ENCODE results near the gene RAG2. TPM values are rescaled to one million over a fixed set of nuclear protein-coding genes. Genes with fewer than 3 reads are reported as not detected.

RAG2 gene
- total and polyA plus RNA-seq, 9 donors = 0.09 to 0.53 (median 0.27) TPM; not detected in 3

GRCh38 chr11:36622431-36623136 is 24.5 kb upstream of the RAG2 start:
- H3K36me3 ChIP-seq (ENCODE audit: control insufficient read depth, insufficient read depth, low read length) = peaks cover 2% of the 10 kb centered on the region
- peak; percentile 43 for DNase-seq
- no CpG with 5 or more reads among the region's 3 CpGs for WGBS (ENCODE audit: insufficient coverage)
- no peak overlapping the region for H3K4me3 ChIP-seq (ENCODE audit: low read length)
- peaks cover 8% of the 10 kb centered on the region for H3K4me1 ChIP-seq (ENCODE audit: control insufficient read depth, insufficient read depth, low read length)
- H3K27ac ChIP-seq (ENCODE audit: low read length) = no peak overlapping the region
- no peaks in the 10 kb centered on the region for H3K9me3 ChIP-seq (replicated peaks; ENCODE audit: control insufficient read depth, low read depth, low read length)
- no peaks in the 10 kb centered on the region for H3K27me3 ChIP-seq (ENCODE audit: control insufficient read depth, insufficient read depth, low read length)

GRCh38 chr11:36620246-36620645 is 22.2 kb upstream of the RAG2 start:
- Histone ChIP-seq H3K4me1 (ENCODE audit: control insufficient read depth, insufficient read depth, low read length) (peaks cover 6% of the 10 kb centered on the region), H3K36me3 (ENCODE audit: control insufficient read depth, insufficient read depth, low read length) (peaks cover 2% of the 10 kb centered on the region), H3K4me3 (ENCODE audit: low read length) (no peak overlapping the region), H3K27ac (ENCODE audit: low read length) (no peak overlapping the region), H3K9me3 (replicated peaks; ENCODE audit: control insufficient read depth, low read depth, low read length) (no peaks in the 10 kb centered on the region), H3K27me3 (ENCODE audit: control insufficient read depth, insufficient read depth, low read length) (no peaks in the 10 kb centered on the region)
- no peak for DNase-seq

- H3K27me3 ChIP-seq (ENCODE audit: control insufficient read depth, insufficient read depth, low read length) = no peaks in the 10 kb centered on the region
- no peaks in the 10 kb centered on the region for H3K9me3 ChIP-seq (replicated peaks; ENCODE audit: control insufficient read depth, low read depth, low read length)
- 0% methylated on average over 1 of the region's 5 CpGs for WGBS (ENCODE audit: insufficient coverage)
- H3K27ac ChIP-seq (ENCODE audit: low read length) = no peak overlapping the region
- peak; percentile 47 for DNase-seq
- peaks cover 6% of the 10 kb centered on the region for H3K4me1 ChIP-seq (ENCODE audit: control insufficient read depth, insufficient read depth, low read length)
- no peak overlapping the region for H3K4me3 ChIP-seq (ENCODE audit: low read length)
- H3K36me3 ChIP-seq (ENCODE audit: control insufficient read depth, insufficient read depth, low read length) = peaks cover 2% of the 10 kb centered on the region
Measured at GRCh38 chr11:36619502-36619901, 21.5 kb upstream of the RAG2 start.

GRCh38 chr11:36618363-36619047 is 20.5 kb upstream of the RAG2 start:
- DNase-seq = no peak
- no peak overlapping the region for H3K4me3 ChIP-seq (ENCODE audit: low read length)
- WGBS (ENCODE audit: insufficient coverage) = 50% methylated on average over 2 of the region's 3 CpGs

GRCh38 chr11:36617543-36618362 is 19.7 kb upstream of the RAG2 start:
- DNase-seq = no peak
- peaks cover 6% of the 10 kb centered on the region for H3K4me1 ChIP-seq (ENCODE audit: control insufficient read depth, insufficient read depth, low read length)
- no peak overlapping the region for H3K4me3 ChIP-seq (ENCODE audit: low read length)
- H3K27ac ChIP-seq (ENCODE audit: low read length) = no peak overlapping the region
- H3K27me3 ChIP-seq (ENCODE audit: control insufficient read depth, insufficient read depth, low read length) = no peaks in the 10 kb centered on the region
- H3K9me3 ChIP-seq (replicated peaks; ENCODE audit: control insufficient read depth, low read depth, low read length) = no peaks in the 10 kb centered on the region
- H3K36me3 ChIP-seq (ENCODE audit: control insufficient read depth, insufficient read depth, low read length) = no peaks in the 10 kb centered on the region
- WGBS (ENCODE audit: insufficient coverage) = no CpG with 5 or more reads among the region's 6 CpGs

More at GRCh38 chr11:36618363-36619047, 20.5 kb upstream of the RAG2 start:
- Histone ChIP-seq H3K9me3 (replicated peaks; ENCODE audit: control insufficient read depth, low read depth, low read length) (no peaks in the 10 kb centered on the region), H3K36me3 (ENCODE audit: control insufficient read depth, insufficient read depth, low read length) (no peaks in the 10 kb centered on the region), H3K27ac (ENCODE audit: low read length) (no peak overlapping the region), H3K4me1 (ENCODE audit: control insufficient read depth, insufficient read depth, low read length) (peaks cover 6% of the 10 kb centered on the region), H3K27me3 (ENCODE audit: control insufficient read depth, insufficient read depth, low read length) (no peaks in the 10 kb centered on the region)

GRCh38 chr11:36615826-36616225 is 17.8 kb upstream of the RAG2 start:
- peaks cover 4% of the 10 kb centered on the region for H3K36me3 ChIP-seq (ENCODE audit: control insufficient read depth, insufficient read depth, low read length)
- H3K9me3 ChIP-seq (replicated peaks; ENCODE audit: control insufficient read depth, low read depth, low read length) = no peaks in the 10 kb centered on the region
- peaks cover 6% of the 10 kb centered on the region for H3K4me1 ChIP-seq (ENCODE audit: control insufficient read depth, insufficient read depth, low read length)
- H3K4me3 ChIP-seq (ENCODE audit: low read length) = no peak overlapping the region
- no CpG with 5 or more reads among the region's 3 CpGs for whole genome bisulfite sequencing (ENCODE audit: insufficient coverage)
- H3K27me3 ChIP-seq (ENCODE audit: control insufficient read depth, insufficient read depth, low read length) = no peaks in the 10 kb centered on the region
- no peak for DNase-seq
- H3K27ac ChIP-seq (ENCODE audit: low read length) = no peak overlapping the region

- H3K4me3 ChIP-seq (ENCODE audit: low read length) = no peak overlapping the region
- no peaks in the 10 kb centered on the region for H3K27me3 ChIP-seq (ENCODE audit: control insufficient read depth, insufficient read depth, low read length)
- H3K9me3 ChIP-seq (replicated peaks; ENCODE audit: control insufficient read depth, low read depth, low read length) = no peaks in the 10 kb centered on the region
- H3K36me3 ChIP-seq (ENCODE audit: control insufficient read depth, insufficient read depth, low read length) = peaks cover 4% of the 10 kb centered on the region
- no peak for DNase-seq
- no CpG with 5 or more reads among the region's 2 CpGs for WGBS (ENCODE audit: insufficient coverage)
- H3K4me1 ChIP-seq (ENCODE audit: control insufficient read depth, insufficient read depth, low read length) = no peaks in the 10 kb centered on the region
- no peak overlapping the region for H3K27ac ChIP-seq (ENCODE audit: low read length)
Measured at GRCh38 chr11:36609383-36609782, 11.3 kb upstream of the RAG2 start.

GRCh38 chr11:36608491-36609199 is 10.6 kb upstream of the RAG2 start:
- no peaks in the 10 kb centered on the region for H3K9me3 ChIP-seq (replicated peaks; ENCODE audit: control insufficient read depth, low read depth, low read length)
- no peak for DNase-seq
- no peaks in the 10 kb centered on the region for H3K27me3 ChIP-seq (ENCODE audit: control insufficient read depth, insufficient read depth, low read length)
- H3K36me3 ChIP-seq (ENCODE audit: control insufficient read depth, insufficient read depth, low read length) = peaks cover 4% of the 10 kb centered on the region
- no peak overlapping the region for H3K4me3 ChIP-seq (ENCODE audit: low read length)
- 89% methylated on average over 1 of the region's 1 CpG for WGBS (ENCODE audit: insufficient coverage)
- no peaks in the 10 kb centered on the region for H3K4me1 ChIP-seq (ENCODE audit: control insufficient read depth, insufficient read depth, low read length)
- no peak overlapping the region for H3K27ac ChIP-seq (ENCODE audit: low read length)

GRCh38 chr11:36605221-36606216 is 7.5 kb upstream of the RAG2 start:
- Histone ChIP-seq H3K27ac (ENCODE audit: low read length) (no peak overlapping the region), H3K9me3 (replicated peaks; ENCODE audit: control insufficient read depth, low read depth, low read length) (no peaks in the 10 kb centered on the region), H3K27me3 (ENCODE audit: control insufficient read depth, insufficient read depth, low read length) (no peaks in the 10 kb centered on the region), H3K4me1 (ENCODE audit: control insufficient read depth, insufficient read depth, low read length) (no peaks in the 10 kb centered on the region), H3K4me3 (ENCODE audit: low read length) (no peak overlapping the region), H3K36me3 (ENCODE audit: control insufficient read depth, insufficient read depth, low read length) (no peaks in the 10 kb centered on the region)
- 94% methylated on average over 4 of the region's 6 CpGs for WGBS (ENCODE audit: insufficient coverage)
- no peak for DNase-seq
